Neural cell (in vitro differentiated cells): ENCODE results near the gene MON2. TPM values are rescaled to one million over a fixed set of nuclear protein-coding genes. Genes with fewer than 3 reads are reported as not detected.

Experiments used
- H2AFZ ChIP-seq: fragments of 200-600, 300-800 bp; sonication (generic), shearing (Covaris generic); 2 replicates; pipeline ENCODE4 v1.6.0; 2014; ENCODE audit warnings: low read depth, mild to moderate bottlenecking, antibody characterized with exemption, low read length, moderate library complexity
- H3F3A ChIP-seq: fragments of 200-600 bp; shearing (Covaris generic); 2 replicates; pipeline ENCODE4 v1.6.1; 2016; ENCODE audit warnings: mild to moderate bottlenecking, moderate library complexity, mixed read lengths, antibody characterized with exemption, low read length; ENCODE audit not compliant: insufficient read depth, poor library complexity, severe bottlenecking
- H3K27ac ChIP-seq: fragments of 200-600, 300-800 bp; sonication (generic), shearing (Covaris generic); 2 replicates; pipeline ENCODE4 v1.5.1; 2014; ENCODE audit warnings: mild to moderate bottlenecking, low read length, moderate library complexity
- H3K27me3 ChIP-seq: fragments of 300-800, 200-600 bp; sonication (generic), shearing (Covaris generic); 2 replicates; pipeline ENCODE4 v1.6.0; 2014; ENCODE audit warnings: mild to moderate bottlenecking, low read depth, low read length, moderate library complexity; ENCODE audit not compliant: insufficient read depth
- H3K36me3 ChIP-seq: fragments of 300-800, 200-600 bp; sonication (generic), shearing (Covaris generic); 2 replicates; pipeline ENCODE4 v1.5.1; 2014; ENCODE audit warnings: mild to moderate bottlenecking, antibody characterized with exemption, low read length, moderate library complexity; ENCODE audit not compliant: insufficient read depth
- H3K4me2 ChIP-seq: fragments of 300-800, 200-600 bp; sonication (generic), shearing (Covaris generic); 2 replicates; pipeline ENCODE4 v1.6.0; 2014; ENCODE audit warnings: mild to moderate bottlenecking, low read length
- H3K4me3 ChIP-seq: fragments of 300-800, 200-600 bp; sonication (generic), shearing (Covaris generic); 2 replicates; pipeline ENCODE4 v1.5.1; 2014; ENCODE audit warnings: mild to moderate bottlenecking, low read length, moderate library complexity
- H3K79me2 ChIP-seq: fragments of 200-600 bp; shearing (Covaris generic); replicated peaks from 2 replicates; pipeline ENCODE4 v1.6.0; 2014; ENCODE audit warnings: mild to moderate bottlenecking, low read length, moderate library complexity; ENCODE audit not compliant: insufficient read depth
- H3K9ac ChIP-seq: fragments of 300-800, 200-600 bp; sonication (generic), shearing (Covaris generic); 2 replicates; pipeline ENCODE4 v1.6.1; 2016; ENCODE audit warnings: mild to moderate bottlenecking, low read length, mixed read lengths
- H3K9me2 ChIP-seq: fragments of 200-600 bp; shearing (Covaris generic); 2 replicates; pipeline ENCODE4 v1.6.1; 2016; ENCODE audit warnings: mild to moderate bottlenecking, low read length, mixed read lengths; ENCODE audit not compliant: insufficient read depth
- H3K9me3 ChIP-seq: fragments of 200-600, 300-800 bp; sonication (generic), shearing (Covaris generic); 2 replicates; pipeline ENCODE4 v1.6.1; 2016; ENCODE audit warnings: mild to moderate bottlenecking, mixed run types, low read length, moderate library complexity, mixed read lengths
- H4K20me1 ChIP-seq: fragments of 200-600 bp; shearing (Covaris generic); 2 replicates; pipeline ENCODE4 v1.6.1; 2016; ENCODE audit warnings: mild to moderate bottlenecking, mixed run types; ENCODE audit not compliant: insufficient read depth
- EP300 ChIP-seq: fragments of 450-650 bp; conservative IDR thresholded peaks from 2 replicates; pipeline ENCODE4 v1.6.1; 2014; ENCODE audit warnings: antibody characterized with exemption, mild to moderate bottlenecking, moderate library complexity; ENCODE audit not compliant: poor library complexity, severe bottlenecking
- EZH2 ChIP-seq: fragments of 200-600, 300-800 bp; shearing (Covaris generic), sonication (generic); IDR thresholded peaks from 2 replicates; pipeline ENCODE4 v1.6.1; 2014; ENCODE audit warnings: antibody characterized with exemption, low read length, borderline replicate concordance, mild to moderate bottlenecking; ENCODE audit not compliant: insufficient read depth, poor library complexity, severe bottlenecking
- MXI1 ChIP-seq: fragments of 450-650 bp; conservative IDR thresholded peaks from 2 replicates; pipeline ENCODE4 v1.6.1; 2014; ENCODE audit warnings: antibody characterized with exemption, mild to moderate bottlenecking; ENCODE audit not compliant: poor library complexity, severe bottlenecking
- POLR2AphosphoS5 ChIP-seq: IDR thresholded peaks from 2 replicates; pipeline ENCODE4 v1.6.1; 2012
- RAD21 ChIP-seq: fragments of 450-650 bp; conservative IDR thresholded peaks from 2 replicates; pipeline ENCODE4 v1.6.1; 2014; ENCODE audit warnings: antibody characterized with exemption, mild to moderate bottlenecking, moderate library complexity
- REST ChIP-seq: IDR thresholded peaks from 2 replicates; pipeline ENCODE4 v1.6.1; 2012; ENCODE audit warnings: borderline replicate concordance
- SMC3 ChIP-seq: fragments of 450-650 bp; conservative IDR thresholded peaks from 2 replicates; pipeline ENCODE4 v1.6.1; 2014; ENCODE audit warnings: antibody characterized with exemption, mild to moderate bottlenecking, moderate library complexity; ENCODE audit not compliant: poor library complexity
- TAF1 ChIP-seq: IDR thresholded peaks from 2 replicates; pipeline ENCODE4 v1.6.1; 2012; ENCODE audit warnings: low read depth
- polyA plus RNA-seq: library from polyadenylated mRNA; depleted of rRNA; stranded (reverse); fragments of >200 nt; gene quantifications from 2 replicates; pipeline ENCODE4 v1.2.3, GENCODE V29; 2014
- TF ChIP-seq, protein P1 (sequence below): fragments of 450-650 bp; IDR thresholded peaks from 2 replicates; pipeline ENCODE4 v1.5.1; 2014; ENCODE audit warnings: antibody characterized with exemption, mild to moderate bottlenecking, moderate library complexity; ENCODE audit not compliant: poor library complexity, severe bottlenecking

The MON2 gene
- polyA plus RNA-seq, 1 donor from 2014 or later = 44.2 TPM

GRCh38 chr12:62629413-62629812, 162.8 kb downstream of the MON2 start:
- Histone ChIP-seq H3K4me2 (no peak overlapping the region), H3K27me3 (peaks cover 24% of the 10 kb centered on the region), H3K36me3 (no peaks in the 10 kb centered on the region), H3F3A (no peaks in the 10 kb centered on the region), H3K9ac (no peak overlapping the region), H3K27ac (no peak overlapping the region), H3K9me3 (no peaks in the 10 kb centered on the region), H4K20me1 (no peaks in the 10 kb centered on the region), H2AFZ (no peak overlapping the region), H3K79me2 (no peaks in the 10 kb centered on the region), H3K9me2 (no peaks in the 10 kb centered on the region), H3K4me3 (no peak overlapping the region)
- TF ChIP-seq, protein P1, sequence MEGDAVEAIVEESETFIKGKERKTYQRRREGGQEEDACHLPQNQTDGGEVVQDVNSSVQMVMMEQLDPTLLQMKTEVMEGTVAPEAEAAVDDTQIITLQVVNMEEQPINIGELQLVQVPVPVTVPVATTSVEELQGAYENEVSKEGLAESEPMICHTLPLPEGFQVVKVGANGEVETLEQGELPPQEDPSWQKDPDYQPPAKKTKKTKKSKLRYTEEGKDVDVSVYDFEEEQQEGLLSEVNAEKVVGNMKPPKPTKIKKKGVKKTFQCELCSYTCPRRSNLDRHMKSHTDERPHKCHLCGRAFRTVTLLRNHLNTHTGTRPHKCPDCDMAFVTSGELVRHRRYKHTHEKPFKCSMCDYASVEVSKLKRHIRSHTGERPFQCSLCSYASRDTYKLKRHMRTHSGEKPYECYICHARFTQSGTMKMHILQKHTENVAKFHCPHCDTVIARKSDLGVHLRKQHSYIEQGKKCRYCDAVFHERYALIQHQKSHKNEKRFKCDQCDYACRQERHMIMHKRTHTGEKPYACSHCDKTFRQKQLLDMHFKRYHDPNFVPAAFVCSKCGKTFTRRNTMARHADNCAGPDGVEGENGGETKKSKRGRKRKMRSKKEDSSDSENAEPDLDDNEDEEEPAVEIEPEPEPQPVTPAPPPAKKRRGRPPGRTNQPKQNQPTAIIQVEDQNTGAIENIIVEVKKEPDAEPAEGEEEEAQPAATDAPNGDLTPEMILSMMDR = no peak
- TF ChIP-seq POLR2AphosphoS5 (no peak), REST (no peak), SMC3 (no peak), RAD21 (no peak), TAF1 (no peak), EZH2 (no peak), MXI1 (no peak), EP300 (no peak)

- no peaks in the 10 kb centered on the region for H4K20me1 ChIP-seq
- no peak overlapping the region for H2AFZ ChIP-seq
- peak overlapping the region; percentile 61 for H3K27ac ChIP-seq
- H3K9me3 ChIP-seq = no peaks in the 10 kb centered on the region
- H3K9me2 ChIP-seq = no peaks in the 10 kb centered on the region
- H3F3A ChIP-seq = no peaks in the 10 kb centered on the region
- TF ChIP-seq POLR2AphosphoS5 = peak; percentile 34
- no peak for TF ChIP-seq MXI1
- peak; percentile 62 for TF ChIP-seq EP300
- peak overlapping the region; percentile 4 for H3K4me2 ChIP-seq
- no peak overlapping the region for H3K9ac ChIP-seq
- peaks cover 24% of the 10 kb centered on the region for H3K27me3 ChIP-seq
- no peaks in the 10 kb centered on the region for H3K36me3 ChIP-seq
- H3K79me2 ChIP-seq = no peaks in the 10 kb centered on the region
- peak overlapping the region; percentile 17 for H3K4me3 ChIP-seq
Measured at GRCh38 chr12:62629971-62630739, 163.5 kb downstream of the MON2 start.
